HG03175 (cell line): ENCODE data around the gene PTPN7.
"Not testable (repeated sequence)": the region's sequence is repeated elsewhere in the genome, so short reads cannot be mapped to it uniquely, and the experiment has no call there.

Source experiments
- ATAC-seq: cut with Tn5 transposase; IDR thresholded peaks from one replicate; pipeline ENCODE4 v1.9.1; 2021; ENCODE audit warnings: mild to moderate bottlenecking, moderate library complexity; ENCODE audit not compliant: unreplicated experiment

PTPN7 gene

GRCh38 chr1:202133001-202133400 lies 27.4 kb downstream of the PTPN7 start:
- ATAC-seq = no peak

GRCh38 chr1:202131956-202132821 lies 28.2 kb downstream of the PTPN7 start:
- no peak for ATAC-seq

- no peak for ATAC-seq
Observed at GRCh38 chr1:202130816-202131522, 29.4 kb downstream of the PTPN7 start.

GRCh38 chr1:202130297-202130721 lies 30.1 kb downstream of the PTPN7 start:
- ATAC-seq = no peak

- no peak for ATAC-seq
Observed at GRCh38 chr1:202129453-202130296, 30.7 kb downstream of the PTPN7 start.

- ATAC-seq = no peak
Observed at GRCh38 chr1:202127836-202128622, 32.4 kb downstream of the PTPN7 start.

GRCh38 chr1:202127061-202127460 lies 33.3 kb downstream of the PTPN7 start:
- no peak for ATAC-seq

- no peak for ATAC-seq
Observed at GRCh38 chr1:202126426-202126825, 34.0 kb downstream of the PTPN7 start.

- ATAC-seq = no peak
Observed at GRCh38 chr1:202125611-202126010, 34.8 kb downstream of the PTPN7 start.

- ATAC-seq = no peak
Observed at GRCh38 chr1:202124142-202124541, 36.3 kb downstream of the PTPN7 start.

GRCh38 chr1:202123336-202123813 lies 37.0 kb downstream of the PTPN7 start:
- no peak for ATAC-seq

- ATAC-seq = no peak
Observed at GRCh38 chr1:202122639-202123335, 37.6 kb downstream of the PTPN7 start, which contains the start of gene GPR37L1. Gene GPR37L1, plus strand, starts transcription at chr1:202122917. Its CDS starts 47 bp downstream, at chr1:202122964.

- ATAC-seq = no peak
Observed at GRCh38 chr1:202121006-202121405, 39.4 kb downstream of the PTPN7 start.

GRCh38 chr1:202117898-202118371 lies 42.5 kb downstream of the PTPN7 start:
- no peak for ATAC-seq

- no peak for ATAC-seq
Observed at GRCh38 chr1:202116287-202116686, 44.1 kb downstream of the PTPN7 start.

GRCh38 chr1:202113690-202114300 lies 46.6 kb downstream of the PTPN7 start:
- no peak for ATAC-seq

- no peak for ATAC-seq
Observed at GRCh38 chr1:202112859-202113689, 47.3 kb downstream of the PTPN7 start.

GRCh38 chr1:202111589-202111988 lies 48.8 kb downstream of the PTPN7 start:
- not testable (repeated sequence) for ATAC-seq
